PFSK-1 (cell line): ENCODE measurements around the gene VPREB1.

ENCODE experiments used
- FOXP2 ChIP-seq: optimal IDR thresholded peaks from 2 replicates; pipeline ENCODE3; 2011; ENCODE audit warnings: borderline replicate concordance, control low read depth, inconsistent platforms; ENCODE audit not compliant: insufficient read depth; ENCODE audit errors: extremely low read length, extremely low read depth
- POLR2AphosphoS5 ChIP-seq: IDR thresholded peaks from 2 replicates; pipeline ENCODE4 v1.6.1; 2012; ENCODE audit warnings: low read depth, mild to moderate bottlenecking, control low read depth, low read length, moderate library complexity
- SIN3A ChIP-seq: IDR thresholded peaks from 2 replicates; pipeline ENCODE4 v1.6.1; 2012; ENCODE audit warnings: mild to moderate bottlenecking, low read length, moderate library complexity, borderline replicate concordance; ENCODE audit not compliant: insufficient read depth
- TAF1 ChIP-seq: IDR thresholded peaks from 2 replicates; pipeline ENCODE4 v1.6.1; 2012; ENCODE audit warnings: low read length, control low read depth, borderline replicate concordance; ENCODE audit not compliant: insufficient read depth
- TF ChIP-seq, protein P1 (sequence below), 2 experiments: IDR thresholded peaks; 2 replicates each; pipeline versions ENCODE4 v1.6.1 to v1.8.0; 2011 to 2012; ENCODE audit warnings: low read depth in 2 of 2, low read length in 2 of 2, control low read depth in 1 of 2, inconsistent platforms in 1 of 2, mild to moderate bottlenecking in 1 of 2, moderate library complexity in 1 of 2; ENCODE audit not compliant: insufficient read depth in 1 of 2

VPREB1 gene

GRCh38 chr22:22226448-22227187, 18.0 kb upstream of the VPREB1 start:
- TF ChIP-seq FOXP2 (no peak), TAF1 (no peak), POLR2AphosphoS5 (no peak), SIN3A (no peak)
- TF ChIP-seq, protein P1, sequence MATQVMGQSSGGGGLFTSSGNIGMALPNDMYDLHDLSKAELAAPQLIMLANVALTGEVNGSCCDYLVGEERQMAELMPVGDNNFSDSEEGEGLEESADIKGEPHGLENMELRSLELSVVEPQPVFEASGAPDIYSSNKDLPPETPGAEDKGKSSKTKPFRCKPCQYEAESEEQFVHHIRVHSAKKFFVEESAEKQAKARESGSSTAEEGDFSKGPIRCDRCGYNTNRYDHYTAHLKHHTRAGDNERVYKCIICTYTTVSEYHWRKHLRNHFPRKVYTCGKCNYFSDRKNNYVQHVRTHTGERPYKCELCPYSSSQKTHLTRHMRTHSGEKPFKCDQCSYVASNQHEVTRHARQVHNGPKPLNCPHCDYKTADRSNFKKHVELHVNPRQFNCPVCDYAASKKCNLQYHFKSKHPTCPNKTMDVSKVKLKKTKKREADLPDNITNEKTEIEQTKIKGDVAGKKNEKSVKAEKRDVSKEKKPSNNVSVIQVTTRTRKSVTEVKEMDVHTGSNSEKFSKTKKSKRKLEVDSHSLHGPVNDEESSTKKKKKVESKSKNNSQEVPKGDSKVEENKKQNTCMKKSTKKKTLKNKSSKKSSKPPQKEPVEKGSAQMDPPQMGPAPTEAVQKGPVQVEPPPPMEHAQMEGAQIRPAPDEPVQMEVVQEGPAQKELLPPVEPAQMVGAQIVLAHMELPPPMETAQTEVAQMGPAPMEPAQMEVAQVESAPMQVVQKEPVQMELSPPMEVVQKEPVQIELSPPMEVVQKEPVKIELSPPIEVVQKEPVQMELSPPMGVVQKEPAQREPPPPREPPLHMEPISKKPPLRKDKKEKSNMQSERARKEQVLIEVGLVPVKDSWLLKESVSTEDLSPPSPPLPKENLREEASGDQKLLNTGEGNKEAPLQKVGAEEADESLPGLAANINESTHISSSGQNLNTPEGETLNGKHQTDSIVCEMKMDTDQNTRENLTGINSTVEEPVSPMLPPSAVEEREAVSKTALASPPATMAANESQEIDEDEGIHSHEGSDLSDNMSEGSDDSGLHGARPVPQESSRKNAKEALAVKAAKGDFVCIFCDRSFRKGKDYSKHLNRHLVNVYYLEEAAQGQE (IDR thresholded peaks at IDR 0.05; ENCODE audit: insufficient read depth in 1 of 2, low read depth in 2 of 2, low read length in 2 of 2): no peak

- TF ChIP-seq FOXP2 (no peak), POLR2AphosphoS5 (no peak), TAF1 (no peak), SIN3A (no peak)
- TF ChIP-seq, protein P1 (IDR thresholded peaks at IDR 0.05; ENCODE audit: insufficient read depth in 1 of 2, low read depth in 2 of 2, low read length in 2 of 2): no peak
These were observed 16.2 kb upstream of the VPREB1 start for GRCh38 chr22:22228421-22228820.

- TF ChIP-seq FOXP2 (no peak), SIN3A (no peak), POLR2AphosphoS5 (no peak), TAF1 (no peak)
- TF ChIP-seq, protein P1 (IDR thresholded peaks at IDR 0.05; ENCODE audit: insufficient read depth in 1 of 2, low read depth in 2 of 2, low read length in 2 of 2): no peak
These were observed 15.7 kb upstream of the VPREB1 start for GRCh38 chr22:22228921-22229320.

GRCh38 chr22:22229683-22230420, 14.7 kb upstream of the VPREB1 start:
- TF ChIP-seq FOXP2 (no peak), SIN3A (no peak), POLR2AphosphoS5 (no peak), TAF1 (no peak)
- TF ChIP-seq, protein P1 (IDR thresholded peaks at IDR 0.05; ENCODE audit: insufficient read depth in 1 of 2, low read depth in 2 of 2, low read length in 2 of 2): no peak

GRCh38 chr22:22230438-22230837, 14.1 kb upstream of the VPREB1 start:
- TF ChIP-seq FOXP2: no peak
- TF ChIP-seq SIN3A: no peak
- TF ChIP-seq TAF1: no peak
- TF ChIP-seq POLR2AphosphoS5: no peak
- TF ChIP-seq, protein P1 (IDR thresholded peaks at IDR 0.05; ENCODE audit: insufficient read depth in 1 of 2, low read depth in 2 of 2, low read length in 2 of 2): no peak
